ENCODE measurements around the gene CLPTM1L. TPM values are rescaled to one million over a fixed set of nuclear protein-coding genes. Genes with fewer than 3 reads are reported as not detected.

CLPTM1L gene
- polyA plus RNA-seq, 2 of the 4 experiments (the other 2 are of a cell fraction) = 171 to 173 TPM

DNA sequence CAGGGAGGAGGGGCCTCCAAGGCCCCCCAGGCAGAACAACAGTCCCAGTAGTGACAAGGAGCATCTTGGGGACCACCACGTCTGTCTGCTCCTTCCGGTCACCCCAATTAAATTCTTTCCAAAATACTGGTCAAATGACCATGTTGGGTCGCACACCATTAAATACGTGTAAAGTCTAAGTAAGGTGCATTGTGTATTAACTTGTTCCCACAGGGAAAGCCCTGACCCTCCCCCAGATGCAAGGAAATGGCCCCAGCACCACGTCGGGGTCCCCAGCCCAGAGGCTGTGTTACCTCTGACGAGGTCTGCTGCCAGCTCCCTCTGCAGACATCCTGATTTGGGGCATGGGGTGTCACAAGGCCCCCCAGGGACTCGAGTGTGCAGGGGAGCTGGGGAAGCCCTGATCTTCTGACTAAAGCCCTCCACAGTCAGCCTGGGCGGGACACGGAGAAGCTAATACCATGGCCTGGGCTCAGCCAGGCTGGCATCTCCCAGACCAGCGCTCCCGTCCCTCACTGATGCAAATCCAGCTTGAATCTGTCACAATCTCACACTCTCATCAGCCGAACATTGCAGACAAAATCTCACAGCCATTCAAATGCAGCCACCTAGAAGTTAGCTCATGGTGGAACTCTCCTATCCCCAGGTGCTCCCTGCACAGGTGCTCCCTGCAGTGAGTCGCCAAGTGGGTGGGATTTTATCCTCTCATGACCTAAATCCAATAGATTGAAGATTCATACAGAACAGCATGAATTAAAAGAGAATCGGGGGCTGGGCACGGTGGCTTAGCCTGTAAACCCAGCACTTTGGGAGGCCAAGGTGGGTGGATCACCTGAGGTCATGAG is 63.6 kb downstream of the CLPTM1L start (continued):
- no peak for TF ChIP-seq CHD2 (IDR thresholded peaks at IDR 0.05; ENCODE audit: low read length, partially characterized antibody)
- no peak for TF ChIP-seq ZC3H11A (IDR thresholded peaks at IDR 0.05)

DNA sequence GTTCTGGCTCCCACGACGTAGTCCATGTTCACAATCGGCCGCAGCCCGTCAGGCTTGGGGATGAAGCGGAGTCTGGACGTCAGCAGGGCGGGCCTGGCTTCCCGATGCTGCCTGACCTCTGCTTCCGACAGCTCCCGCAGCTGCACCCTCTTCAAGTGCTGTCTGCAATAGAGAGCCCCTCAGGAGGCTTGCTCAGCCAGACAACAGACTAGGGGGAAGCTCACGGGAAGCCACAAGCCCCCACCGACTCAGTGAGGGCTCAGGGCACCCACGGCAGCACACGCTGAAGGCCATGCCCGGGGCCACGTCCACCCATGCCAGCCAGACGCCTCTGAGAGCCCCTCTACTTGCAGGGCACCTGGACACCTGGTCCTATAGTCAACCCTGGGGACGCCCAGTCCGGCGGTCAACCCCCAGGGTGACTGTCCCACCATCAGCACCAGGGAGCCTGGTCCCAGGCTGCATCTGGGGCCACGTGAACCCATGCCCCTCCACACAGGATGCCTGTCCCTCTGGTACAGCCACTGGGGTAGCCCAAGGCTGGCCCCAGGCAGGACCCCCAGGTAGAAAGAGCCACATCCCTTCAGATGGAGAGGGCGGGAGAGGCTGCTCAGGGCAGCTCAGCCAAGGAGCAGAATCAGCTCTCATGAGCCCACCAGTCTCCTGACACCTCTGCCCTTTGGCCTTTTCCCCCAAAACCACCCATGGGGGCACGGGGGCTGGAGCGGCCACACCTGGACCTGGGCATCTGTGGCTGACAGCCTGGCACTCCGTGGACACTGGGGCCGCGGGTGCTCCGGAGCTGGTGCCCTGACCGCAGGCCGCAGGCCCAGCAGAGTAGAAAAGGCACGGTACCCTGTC is 64.5 kb downstream of the CLPTM1L start:
- WGBS (ENCODE audit: missing lambda C conversion rate) = 93% methylated on average over 23 of the region's 32 CpGs
- no peaks in the 10 kb centered on the region for H3K9me3 ChIP-seq
- POLR2A ChIA-PET = no interaction called here
- H3K4me3 ChIP-seq = no peak overlapping the region
- DNase-seq (ENCODE audit: low read depth in 1 of 2, low spot score in 1 of 2) = no peak
- no peak for ATAC-seq
- no peak for TF ChIP-seq KDM5A (IDR thresholded peaks at IDR 0.05)
- no peak overlapping the region for H3K27ac ChIP-seq
- H3K4me1 ChIP-seq = no peaks in the 10 kb centered on the region
- CTCF ChIA-PET = no interaction called here
- H3K4me2 ChIP-seq = no peak overlapping the region
- FAIRE-seq = no peak

DNA sequence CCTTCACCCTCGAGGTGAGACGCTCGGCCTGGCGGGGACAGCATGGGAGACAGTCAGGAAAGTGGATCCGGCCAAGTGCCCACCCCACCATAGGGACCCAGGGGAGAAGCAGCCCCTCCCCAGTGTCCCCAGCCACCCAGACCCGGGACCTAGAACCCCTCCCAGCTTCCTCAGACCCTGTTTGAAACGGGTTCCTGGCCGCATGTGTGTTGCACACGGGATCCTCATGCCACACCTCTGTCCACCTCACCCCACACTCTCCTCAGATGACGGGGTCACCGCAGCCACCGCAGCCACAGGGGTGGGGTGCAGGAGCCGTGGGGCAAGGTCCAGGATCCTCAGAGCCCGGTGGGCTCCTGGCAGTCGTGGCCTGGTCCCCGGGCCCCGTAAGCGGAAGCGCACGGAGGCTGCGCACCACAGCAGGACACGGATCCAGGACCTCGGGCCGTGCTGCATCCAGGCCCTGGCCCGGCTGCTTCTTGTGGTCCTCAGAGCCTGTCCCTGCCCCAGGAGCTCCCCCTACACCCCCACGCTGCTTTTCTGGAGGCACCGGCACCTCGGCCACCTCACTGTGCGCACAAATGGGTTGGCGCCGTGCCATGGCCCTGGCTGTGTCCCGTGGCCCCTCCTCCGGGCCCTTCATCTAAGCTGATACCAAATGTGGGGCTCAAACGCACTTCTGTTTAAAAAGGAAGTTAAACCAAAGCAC is 65.3 kb downstream of the CLPTM1L start:
- no peak for DNase-seq (ENCODE audit: low read depth in 1 of 2, low spot score in 1 of 2)
- ChIA-PET CTCF (no interaction called here), POLR2A (no interaction called here)
- H3K4me3 ChIP-seq = no peak overlapping the region
- ATAC-seq = no peak
- FAIRE-seq = no peak
- H3K9me3 ChIP-seq = no peaks in the 10 kb centered on the region
- TF ChIP-seq RARB (CRISPR knock-in tag; IDR thresholded peaks at IDR 0.05) (no peak), CBX2 (IDR thresholded peaks at IDR 0.05; ENCODE audit: borderline replicate concordance, low read depth) (no peak), ESRRA (IDR thresholded peaks at IDR 0.05; ENCODE audit: borderline replicate concordance, low read length) (no peak), NR3C1 (IDR thresholded peaks at IDR 0.05) (no peak), SMC3 (IDR thresholded peaks at IDR 0.05) (no peak), MAZ (IDR thresholded peaks at IDR 0.05; ENCODE audit: borderline replicate concordance, low read depth, low read length) (no peak), CHD2 (IDR thresholded peaks at IDR 0.05; ENCODE audit: low read length, partially characterized antibody) (no peak), RFX5 (IDR thresholded peaks at IDR 0.05) (no peak)
- TF ChIP-seq, protein P1, sequence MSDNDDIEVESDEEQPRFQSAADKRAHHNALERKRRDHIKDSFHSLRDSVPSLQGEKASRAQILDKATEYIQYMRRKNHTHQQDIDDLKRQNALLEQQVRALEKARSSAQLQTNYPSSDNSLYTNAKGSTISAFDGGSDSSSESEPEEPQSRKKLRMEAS (IDR thresholded peaks at IDR 0.05) = no peak
- TF ChIP-seq, protein P2, sequence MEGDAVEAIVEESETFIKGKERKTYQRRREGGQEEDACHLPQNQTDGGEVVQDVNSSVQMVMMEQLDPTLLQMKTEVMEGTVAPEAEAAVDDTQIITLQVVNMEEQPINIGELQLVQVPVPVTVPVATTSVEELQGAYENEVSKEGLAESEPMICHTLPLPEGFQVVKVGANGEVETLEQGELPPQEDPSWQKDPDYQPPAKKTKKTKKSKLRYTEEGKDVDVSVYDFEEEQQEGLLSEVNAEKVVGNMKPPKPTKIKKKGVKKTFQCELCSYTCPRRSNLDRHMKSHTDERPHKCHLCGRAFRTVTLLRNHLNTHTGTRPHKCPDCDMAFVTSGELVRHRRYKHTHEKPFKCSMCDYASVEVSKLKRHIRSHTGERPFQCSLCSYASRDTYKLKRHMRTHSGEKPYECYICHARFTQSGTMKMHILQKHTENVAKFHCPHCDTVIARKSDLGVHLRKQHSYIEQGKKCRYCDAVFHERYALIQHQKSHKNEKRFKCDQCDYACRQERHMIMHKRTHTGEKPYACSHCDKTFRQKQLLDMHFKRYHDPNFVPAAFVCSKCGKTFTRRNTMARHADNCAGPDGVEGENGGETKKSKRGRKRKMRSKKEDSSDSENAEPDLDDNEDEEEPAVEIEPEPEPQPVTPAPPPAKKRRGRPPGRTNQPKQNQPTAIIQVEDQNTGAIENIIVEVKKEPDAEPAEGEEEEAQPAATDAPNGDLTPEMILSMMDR (IDR thresholded peaks at IDR 0.05) = no peak
- TF ChIP-seq, protein P3, sequence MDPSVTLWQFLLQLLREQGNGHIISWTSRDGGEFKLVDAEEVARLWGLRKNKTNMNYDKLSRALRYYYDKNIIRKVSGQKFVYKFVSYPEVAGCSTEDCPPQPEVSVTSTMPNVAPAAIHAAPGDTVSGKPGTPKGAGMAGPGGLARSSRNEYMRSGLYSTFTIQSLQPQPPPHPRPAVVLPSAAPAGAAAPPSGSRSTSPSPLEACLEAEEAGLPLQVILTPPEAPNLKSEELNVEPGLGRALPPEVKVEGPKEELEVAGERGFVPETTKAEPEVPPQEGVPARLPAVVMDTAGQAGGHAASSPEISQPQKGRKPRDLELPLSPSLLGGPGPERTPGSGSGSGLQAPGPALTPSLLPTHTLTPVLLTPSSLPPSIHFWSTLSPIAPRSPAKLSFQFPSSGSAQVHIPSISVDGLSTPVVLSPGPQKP (IDR thresholded peaks at IDR 0.05; ENCODE audit: low read depth, low read length) = no peak
- no peak overlapping the region for H3K27ac ChIP-seq
- WGBS (ENCODE audit: missing lambda C conversion rate) = 95% methylated on average over 27 of the region's 34 CpGs
- H3K4me1 ChIP-seq = no peaks in the 10 kb centered on the region
- H3K4me2 ChIP-seq = no peak overlapping the region
